Measurements from ENCODE around the gene E2F3. TPM values are rescaled to one million over a fixed set of nuclear protein-coding genes. Genes with fewer than 3 reads are reported as not detected.

Gene E2F3
- total and polyA plus RNA-seq, 4 donors, result 4.1 to 13.3 (median 7.7) TPM

- H3K9ac ChIP-seq (ENCODE audit: insufficient read depth in 1 of 2, low read length in 2 of 2), result no peak overlapping the region
- no peaks in the 10 kb centered on the region for H3K27me3 ChIP-seq (ENCODE audit: control insufficient read depth in 3 of 3, insufficient read depth in 3 of 3, low read length in 2 of 3)
- WGBS, 2 donors, result 83% methylated on average over 4 of the region's 4 CpGs
- no peaks in the 10 kb centered on the region for H3K36me3 ChIP-seq (ENCODE audit: control insufficient read depth in 4 of 4, insufficient read depth in 4 of 4, low read length in 4 of 4)
- ATAC-seq (ENCODE audit: insufficient read depth, low FRiP score) (no peak), DNase-seq (no peak)
- peaks cover 0 to 8% (median 0%) of the 10 kb centered on the region in 5 donors for H3K4me1 ChIP-seq (ENCODE audit: control insufficient read depth in 5 of 5, insufficient read depth in 5 of 5, low read length in 5 of 5)
- no peak overlapping the region for H3K4me3 ChIP-seq
- no peaks in the 10 kb centered on the region for H3K9me3 ChIP-seq (ENCODE audit: control insufficient read depth in 4 of 4, insufficient read depth in 3 of 4, low read length in 3 of 4)
- no peak overlapping the region for H3K27ac ChIP-seq (ENCODE audit: low read depth in 1 of 2, low read length in 1 of 2)
- TF ChIP-seq, protein P1, sequence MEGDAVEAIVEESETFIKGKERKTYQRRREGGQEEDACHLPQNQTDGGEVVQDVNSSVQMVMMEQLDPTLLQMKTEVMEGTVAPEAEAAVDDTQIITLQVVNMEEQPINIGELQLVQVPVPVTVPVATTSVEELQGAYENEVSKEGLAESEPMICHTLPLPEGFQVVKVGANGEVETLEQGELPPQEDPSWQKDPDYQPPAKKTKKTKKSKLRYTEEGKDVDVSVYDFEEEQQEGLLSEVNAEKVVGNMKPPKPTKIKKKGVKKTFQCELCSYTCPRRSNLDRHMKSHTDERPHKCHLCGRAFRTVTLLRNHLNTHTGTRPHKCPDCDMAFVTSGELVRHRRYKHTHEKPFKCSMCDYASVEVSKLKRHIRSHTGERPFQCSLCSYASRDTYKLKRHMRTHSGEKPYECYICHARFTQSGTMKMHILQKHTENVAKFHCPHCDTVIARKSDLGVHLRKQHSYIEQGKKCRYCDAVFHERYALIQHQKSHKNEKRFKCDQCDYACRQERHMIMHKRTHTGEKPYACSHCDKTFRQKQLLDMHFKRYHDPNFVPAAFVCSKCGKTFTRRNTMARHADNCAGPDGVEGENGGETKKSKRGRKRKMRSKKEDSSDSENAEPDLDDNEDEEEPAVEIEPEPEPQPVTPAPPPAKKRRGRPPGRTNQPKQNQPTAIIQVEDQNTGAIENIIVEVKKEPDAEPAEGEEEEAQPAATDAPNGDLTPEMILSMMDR (IDR thresholded peaks at IDR 0.05; ENCODE audit: control extremely low read depth, extremely low read depth), result no peak
Measured at GRCh38 chr6:20454204-20454824, 52.6 kb downstream of the E2F3 start.

DNA sequence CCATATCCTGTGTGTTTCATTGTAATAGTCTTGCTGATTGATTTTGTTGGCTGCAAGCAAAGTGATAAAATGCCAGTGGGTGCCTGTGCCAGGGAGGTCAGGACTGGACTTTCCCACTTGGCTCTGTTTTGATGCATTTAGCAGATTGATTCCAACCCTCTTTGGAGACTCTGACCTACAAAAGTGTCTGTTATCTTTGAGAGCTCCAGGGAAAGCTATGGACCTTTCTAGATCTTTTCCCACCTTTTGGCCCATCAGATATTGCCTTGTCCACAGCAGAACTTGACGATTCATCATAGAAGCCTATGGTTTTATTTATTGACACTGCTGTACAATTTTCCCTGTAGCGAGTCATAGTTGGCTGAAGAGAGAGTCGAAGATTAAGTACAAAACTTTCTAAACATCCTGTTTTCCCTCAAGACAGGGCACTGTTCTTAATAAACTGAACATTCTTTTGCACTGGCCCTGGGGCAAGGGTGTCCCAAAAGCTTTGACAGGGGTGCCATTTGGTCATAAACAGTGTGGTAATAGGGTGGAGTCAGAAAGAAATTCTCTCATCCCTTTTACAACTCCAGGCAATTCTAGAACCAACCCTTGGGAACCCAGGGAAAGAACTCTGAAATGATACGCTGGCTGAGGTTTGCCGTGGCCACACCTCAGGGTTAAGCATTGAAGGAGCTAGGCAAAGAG, 53.7 kb downstream of the E2F3 start:
- Histone ChIP-seq H3K27ac (ENCODE audit: low read depth in 1 of 2, low read length in 1 of 2) (no peak overlapping the region), H3K9me3 (ENCODE audit: control insufficient read depth in 4 of 4, insufficient read depth in 3 of 4, low read length in 3 of 4) (no peaks in the 10 kb centered on the region), H3K36me3 (ENCODE audit: control insufficient read depth in 4 of 4, insufficient read depth in 4 of 4, low read length in 4 of 4) (no peaks in the 10 kb centered on the region), H3K27me3 (ENCODE audit: control insufficient read depth in 3 of 3, insufficient read depth in 3 of 3, low read length in 2 of 3) (no peaks in the 10 kb centered on the region), H3K4me3 (no peak overlapping the region), H3K9ac (ENCODE audit: insufficient read depth in 1 of 2, low read length in 2 of 2) (no peak overlapping the region), H3K4me1 (ENCODE audit: control insufficient read depth in 5 of 5, insufficient read depth in 5 of 5, low read length in 5 of 5) (peaks cover 0 to 8% (median 0%) of the 10 kb centered on the region in 5 donors)
- WGBS, 2 donors, result 69 to 79% methylated on average over 5 of the region's 5 CpGs
- no peak for ATAC-seq (ENCODE audit: insufficient read depth, low FRiP score)
- TF ChIP-seq, protein P1 (IDR thresholded peaks at IDR 0.05; ENCODE audit: control extremely low read depth, extremely low read depth), result no peak
- DNase-seq, result no peak

DNA sequence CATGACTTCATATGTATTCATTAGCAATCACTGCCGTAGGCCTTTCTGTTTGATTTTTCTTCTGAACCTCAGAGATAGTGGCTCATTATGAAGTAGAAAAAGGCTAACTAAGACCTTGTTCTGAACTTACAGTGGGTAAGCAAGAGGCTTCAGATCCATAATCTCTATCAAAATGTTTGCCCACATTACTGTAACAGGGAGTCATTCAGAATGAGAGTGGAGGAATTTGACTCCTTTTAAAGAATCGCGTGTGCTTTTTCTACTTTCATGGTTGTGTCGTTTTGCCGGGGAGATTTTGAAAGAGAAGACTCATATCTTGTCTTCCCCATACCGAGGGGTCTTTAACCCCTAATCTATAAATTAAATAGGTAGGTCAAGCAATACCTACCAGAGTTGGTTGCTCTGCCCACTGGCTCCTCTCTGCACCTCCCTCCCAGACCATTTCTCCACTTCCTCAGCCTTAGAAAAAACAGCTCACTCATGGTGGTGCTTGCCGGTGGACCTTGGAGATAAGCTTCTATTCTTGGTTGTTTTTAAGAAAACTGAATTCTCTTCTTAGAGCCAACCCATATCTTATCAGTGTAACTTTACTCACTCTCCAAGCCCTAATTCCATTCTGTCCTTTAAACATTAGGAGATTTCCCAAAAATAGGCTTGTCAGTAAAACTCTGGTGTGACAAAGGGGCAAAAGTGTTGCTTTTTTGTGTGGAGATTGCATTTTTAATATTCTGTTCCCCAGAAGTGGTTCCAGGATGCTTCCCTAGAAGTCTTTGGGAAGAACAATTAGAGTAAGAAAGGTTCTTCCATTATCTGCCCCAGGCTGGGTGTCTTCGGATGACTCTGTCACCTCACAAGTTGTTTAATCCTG, 56.6 kb downstream of the E2F3 start:
- H3K4me1 ChIP-seq (ENCODE audit: control insufficient read depth in 5 of 5, insufficient read depth in 5 of 5, low read length in 5 of 5), result peaks cover 0 to 8% (median 0%) of the 10 kb centered on the region in 5 donors
- no peak overlapping the region for H3K9ac ChIP-seq (ENCODE audit: insufficient read depth in 1 of 2, low read length in 2 of 2)
- H3K36me3 ChIP-seq (ENCODE audit: control insufficient read depth in 4 of 4, insufficient read depth in 4 of 4, low read length in 4 of 4), result no peaks in the 10 kb centered on the region
- no peak overlapping the region for H3K4me3 ChIP-seq
- H3K27me3 ChIP-seq (ENCODE audit: control insufficient read depth in 3 of 3, insufficient read depth in 3 of 3, low read length in 2 of 3), result no peaks in the 10 kb centered on the region
- TF ChIP-seq, protein P1 (IDR thresholded peaks at IDR 0.05; ENCODE audit: control extremely low read depth, extremely low read depth), result no peak
- peaks cover 0 to 2% (median 0%) of the 10 kb centered on the region in 4 donors for H3K9me3 ChIP-seq (ENCODE audit: control insufficient read depth in 4 of 4, insufficient read depth in 3 of 4, low read length in 3 of 4)
- ATAC-seq (ENCODE audit: insufficient read depth, low FRiP score) (no peak), DNase-seq (no peak)
- WGBS, 2 donors, result 44 to 60% methylated on average over 8 of the region's 8 CpGs
- no peak overlapping the region for H3K27ac ChIP-seq (ENCODE audit: low read depth in 1 of 2, low read length in 1 of 2)
